ENCODE measurements around the gene SBK2.
"Not testable (repeated sequence)": the region's sequence is repeated elsewhere in the genome, so short reads cannot be mapped to it uniquely, and the experiment has no call there.

Gene SBK2

DNA sequence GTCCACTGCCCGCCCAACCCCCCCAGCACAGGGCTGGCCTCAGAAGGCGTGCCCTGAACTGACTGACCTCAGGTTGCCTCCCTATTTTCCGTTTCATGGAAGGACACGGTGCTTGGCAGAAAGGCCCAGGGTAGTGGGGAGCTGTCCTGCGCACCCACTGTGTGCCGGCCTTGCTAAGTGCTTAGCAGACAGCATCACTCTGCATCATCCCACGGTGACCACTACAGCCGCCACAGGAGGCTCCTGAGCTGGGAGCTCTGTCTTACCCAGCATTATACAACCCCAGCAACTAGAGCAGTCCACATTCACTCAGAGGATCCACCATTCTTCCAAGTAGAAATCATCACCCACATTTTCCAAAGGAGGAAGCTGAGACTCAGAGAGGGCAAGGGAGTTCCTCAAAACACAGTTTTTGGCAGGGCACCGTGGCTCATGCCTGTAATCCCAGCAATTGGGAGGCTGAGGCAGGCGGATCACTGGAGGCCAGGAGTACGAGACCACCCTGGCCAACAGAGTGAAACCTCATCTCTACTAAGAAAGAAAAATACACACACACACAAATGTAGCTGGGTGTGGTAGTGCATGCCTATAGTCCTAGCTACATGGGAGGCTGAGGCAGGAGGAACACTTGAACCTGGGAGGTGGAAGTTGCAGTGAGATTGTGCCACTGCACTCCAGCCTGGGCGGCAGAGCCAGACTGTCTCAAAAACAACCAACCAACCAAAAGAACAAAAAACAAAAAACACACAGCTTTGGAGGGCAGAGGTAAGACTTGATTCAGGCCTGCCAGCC is 1.6 kb downstream of the SBK2 start:
- no peaks in the 10 kb centered on the region for H3K9me3 ChIP-seq (replicated peaks; ENCODE audit: insufficient read depth, low read length)
- no peak overlapping the region for H3K9ac ChIP-seq (ENCODE audit: low read length)
- no peak overlapping the region for H3K27ac ChIP-seq (ENCODE audit: low read length)
- no peaks in the 10 kb centered on the region for H4K20me1 ChIP-seq (ENCODE audit: insufficient read depth, low read length)
- H3K9me2 ChIP-seq (replicated peaks; ENCODE audit: insufficient read depth, low read length), result no peaks in the 10 kb centered on the region
- H2AFZ ChIP-seq (ENCODE audit: low read length), result no peak overlapping the region
- H3K27me3 ChIP-seq (replicated peaks; ENCODE audit: insufficient read depth, low read length), result peaks cover 64% of the 10 kb centered on the region
- H3K4me2 ChIP-seq (ENCODE audit: low read depth, low read length), result no peak overlapping the region
- DNase-seq, result no peak
- H3F3A ChIP-seq (ENCODE audit: insufficient read depth, low read length), result no peaks in the 10 kb centered on the region
- TF ChIP-seq EZH2phosphoT487 (IDR thresholded peaks at IDR 0.05; ENCODE audit: low read length), result no peak
- TF ChIP-seq EZH2 (optimal IDR thresholded peaks at IDR 0.05; ENCODE audit: low read depth, low read length), result no peak
- no peak for TF ChIP-seq CTCF (IDR thresholded peaks at IDR 0.05; ENCODE audit: low read length)
- no peaks in the 10 kb centered on the region for H3K79me2 ChIP-seq (ENCODE audit: low read length)
- H3K4me1 ChIP-seq (ENCODE audit: low read length), result no peaks in the 10 kb centered on the region
- no peaks in the 10 kb centered on the region for H3K36me3 ChIP-seq (replicated peaks; ENCODE audit: insufficient read depth, low read length)
- H3K4me3 ChIP-seq (ENCODE audit: low read length), result no peak overlapping the region

DNA sequence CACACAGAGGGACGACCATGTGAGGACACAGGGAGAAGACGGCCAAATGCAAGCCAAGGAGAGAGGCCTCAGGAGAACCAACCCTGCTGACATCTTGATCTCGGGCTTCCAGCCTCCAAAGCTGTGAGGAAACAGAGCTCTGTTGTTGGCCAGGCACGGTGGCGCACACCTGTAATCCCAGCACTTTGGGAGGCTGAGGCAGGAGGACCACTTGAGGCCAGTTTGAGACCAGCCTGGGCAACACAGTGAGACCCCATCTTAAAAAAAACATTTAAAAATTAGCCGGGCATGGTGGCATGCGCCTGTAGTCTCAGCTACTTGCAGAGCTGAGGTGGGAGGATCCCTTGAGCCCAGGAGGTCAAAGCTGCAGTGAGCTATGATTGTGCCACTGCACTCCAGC is 2.7 kb downstream of the SBK2 start:
- not testable (repeated sequence) for H3K9me2 ChIP-seq (replicated peaks; ENCODE audit: insufficient read depth, low read length); H3K79me2 ChIP-seq (ENCODE audit: low read length); H3K9ac ChIP-seq (ENCODE audit: low read length); DNase-seq; H3K4me1 ChIP-seq (ENCODE audit: low read length); H3F3A ChIP-seq (ENCODE audit: insufficient read depth, low read length); H3K9me3 ChIP-seq (replicated peaks; ENCODE audit: insufficient read depth, low read length); H3K4me3 ChIP-seq (ENCODE audit: low read length); H3K27ac ChIP-seq (ENCODE audit: low read length); H4K20me1 ChIP-seq (ENCODE audit: insufficient read depth, low read length); H3K36me3 ChIP-seq (replicated peaks; ENCODE audit: insufficient read depth, low read length); H2AFZ ChIP-seq (ENCODE audit: low read length); H3K4me2 ChIP-seq (ENCODE audit: low read depth, low read length)
- H3K27me3 ChIP-seq (replicated peaks; ENCODE audit: insufficient read depth, low read length), result peaks cover 57% of the 10 kb centered on the region

GRCh38 chr19:55530996-55531395 is 5.9 kb downstream of the SBK2 start:
- no peaks in the 10 kb centered on the region for H3F3A ChIP-seq (ENCODE audit: insufficient read depth, low read length)
- no peaks in the 10 kb centered on the region for H3K36me3 ChIP-seq (replicated peaks; ENCODE audit: insufficient read depth, low read length)
- H3K9me3 ChIP-seq (replicated peaks; ENCODE audit: insufficient read depth, low read length), result no peaks in the 10 kb centered on the region
- H3K27ac ChIP-seq (ENCODE audit: low read length), result no peak overlapping the region
- H3K4me2 ChIP-seq (ENCODE audit: low read depth, low read length), result no peak overlapping the region
- no peaks in the 10 kb centered on the region for H3K79me2 ChIP-seq (ENCODE audit: low read length)
- no peak overlapping the region for H3K9ac ChIP-seq (ENCODE audit: low read length)
- H3K9me2 ChIP-seq (replicated peaks; ENCODE audit: insufficient read depth, low read length), result no peaks in the 10 kb centered on the region
- peaks cover 52% of the 10 kb centered on the region for H3K27me3 ChIP-seq (replicated peaks; ENCODE audit: insufficient read depth, low read length)
- H3K4me3 ChIP-seq (ENCODE audit: low read length), result no peak overlapping the region
- no peak for DNase-seq
- no peak for TF ChIP-seq EZH2phosphoT487 (IDR thresholded peaks at IDR 0.05; ENCODE audit: low read length)
- TF ChIP-seq CTCF (IDR thresholded peaks at IDR 0.05; ENCODE audit: low read length), result no peak
- no peak for TF ChIP-seq EZH2 (optimal IDR thresholded peaks at IDR 0.05; ENCODE audit: low read depth, low read length)
- H4K20me1 ChIP-seq (ENCODE audit: insufficient read depth, low read length), result no peaks in the 10 kb centered on the region
- no peak overlapping the region for H2AFZ ChIP-seq (ENCODE audit: low read length)
- H3K4me1 ChIP-seq (ENCODE audit: low read length), result no peaks in the 10 kb centered on the region

GRCh38 chr19:55529636-55530234 is 7.2 kb downstream of the SBK2 start:
- H3F3A ChIP-seq (ENCODE audit: insufficient read depth, low read length), result no peaks in the 10 kb centered on the region
- H3K9me3 ChIP-seq (replicated peaks; ENCODE audit: insufficient read depth, low read length), result no peaks in the 10 kb centered on the region
- no peak for DNase-seq
- no peaks in the 10 kb centered on the region for H3K4me1 ChIP-seq (ENCODE audit: low read length)
- H3K79me2 ChIP-seq (ENCODE audit: low read length), result no peaks in the 10 kb centered on the region
- H3K36me3 ChIP-seq (replicated peaks; ENCODE audit: insufficient read depth, low read length), result no peaks in the 10 kb centered on the region
- no peak overlapping the region for H3K4me3 ChIP-seq (ENCODE audit: low read length)
- TF ChIP-seq EZH2 (optimal IDR thresholded peaks at IDR 0.05; ENCODE audit: low read depth, low read length) (no peak), CTCF (IDR thresholded peaks at IDR 0.05; ENCODE audit: low read length) (no peak), EZH2phosphoT487 (IDR thresholded peaks at IDR 0.05; ENCODE audit: low read length) (no peak)
- no peak overlapping the region for H3K4me2 ChIP-seq (ENCODE audit: low read depth, low read length)
- H3K9me2 ChIP-seq (replicated peaks; ENCODE audit: insufficient read depth, low read length), result no peaks in the 10 kb centered on the region
- no peak overlapping the region for H3K27ac ChIP-seq (ENCODE audit: low read length)
- H3K27me3 ChIP-seq (replicated peaks; ENCODE audit: insufficient read depth, low read length), result peaks cover 57% of the 10 kb centered on the region
- H2AFZ ChIP-seq (ENCODE audit: low read length), result no peak overlapping the region
- H4K20me1 ChIP-seq (ENCODE audit: insufficient read depth, low read length), result no peaks in the 10 kb centered on the region
- H3K9ac ChIP-seq (ENCODE audit: low read length), result no peak overlapping the region

Measured in MM.1S (cell line).